RWPE1 (cell line): Measurements from ENCODE around the gene GPR107.

Experiments
- CTCF ChIA-PET: fragments of 350-600 bp; sonication (Branson Sonifier 250); formaldehyde crosslinking; extraction: SDS; loops from one replicate; lab custom pipeline; 2021; lab: Yijun Ruan, JAX
- POLR2A ChIA-PET: fragments of 400-600 bp; formaldehyde crosslinking; extraction: SDS; loops from one replicate; lab custom pipeline; 2020; ENCODE audit warnings: antibody characterized with exemption; ENCODE audit not compliant: low non-redundant PET; lab: Yijun Ruan, JAX
- DNase-seq: peaks from one replicate; pipeline ENCODE4 v3.0.0; 2012; ENCODE audit warnings: low spot score
- H3K27ac ChIP-seq: fragments of 450-650 bp; 2 replicates; pipeline ENCODE4 v1.5.1; 2017
- TF ChIP-seq, protein P1 (sequence below): fragments of 450-650 bp; conservative IDR thresholded peaks from 2 replicates; pipeline ENCODE4 v1.5.1; 2017; ENCODE audit warnings: low read depth, mild to moderate bottlenecking

The GPR107 gene

DNA sequence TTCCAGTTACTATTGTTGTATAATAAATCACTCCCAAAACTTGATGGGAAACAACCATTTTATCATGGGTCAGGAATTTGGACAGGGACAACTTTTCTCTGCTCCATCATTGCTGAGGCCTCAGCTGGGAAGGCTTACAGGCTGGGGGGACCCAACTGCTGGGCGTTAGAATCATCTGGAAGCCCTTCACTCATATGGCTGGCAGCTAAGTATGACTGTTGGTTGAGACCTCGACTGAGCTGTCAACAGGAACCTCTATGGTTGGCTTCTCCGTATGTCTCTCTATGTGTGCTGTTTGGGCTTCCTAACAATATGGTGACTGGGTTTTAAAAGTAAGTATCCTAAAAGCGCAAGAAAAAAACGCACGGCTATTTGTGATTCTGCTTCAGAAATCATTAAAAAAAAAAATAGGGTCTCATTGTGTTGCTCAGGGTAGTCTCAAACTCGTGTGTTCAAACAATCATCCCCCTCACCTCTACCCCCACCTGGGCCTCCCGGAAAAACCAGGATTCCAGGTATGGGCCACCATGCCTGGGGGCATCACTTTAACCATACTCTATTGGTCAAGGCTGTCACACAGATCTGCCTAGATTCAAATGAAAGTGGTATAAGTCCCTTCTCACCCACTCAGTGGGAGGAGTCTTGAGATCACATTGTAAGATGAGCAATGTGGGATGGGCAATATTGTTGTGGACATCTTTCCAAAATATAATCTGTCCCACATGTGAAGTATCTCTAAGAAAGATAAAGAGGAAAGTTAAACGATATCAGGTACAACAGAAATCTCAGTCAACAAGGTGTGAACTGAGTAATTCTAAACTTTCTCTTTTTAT is 26.0 kb upstream of the GPR107 start:
- POLR2A ChIA-PET: no interaction called here
- CTCF ChIA-PET: interaction anchor here (0.5 to 0.7 kb wide), 3 partner anchors 7 to 64 kb away, joined by 3 to 6 read pairs (median 3); no protein-coding TSS in a partner anchor
- TF ChIP-seq, protein P1, sequence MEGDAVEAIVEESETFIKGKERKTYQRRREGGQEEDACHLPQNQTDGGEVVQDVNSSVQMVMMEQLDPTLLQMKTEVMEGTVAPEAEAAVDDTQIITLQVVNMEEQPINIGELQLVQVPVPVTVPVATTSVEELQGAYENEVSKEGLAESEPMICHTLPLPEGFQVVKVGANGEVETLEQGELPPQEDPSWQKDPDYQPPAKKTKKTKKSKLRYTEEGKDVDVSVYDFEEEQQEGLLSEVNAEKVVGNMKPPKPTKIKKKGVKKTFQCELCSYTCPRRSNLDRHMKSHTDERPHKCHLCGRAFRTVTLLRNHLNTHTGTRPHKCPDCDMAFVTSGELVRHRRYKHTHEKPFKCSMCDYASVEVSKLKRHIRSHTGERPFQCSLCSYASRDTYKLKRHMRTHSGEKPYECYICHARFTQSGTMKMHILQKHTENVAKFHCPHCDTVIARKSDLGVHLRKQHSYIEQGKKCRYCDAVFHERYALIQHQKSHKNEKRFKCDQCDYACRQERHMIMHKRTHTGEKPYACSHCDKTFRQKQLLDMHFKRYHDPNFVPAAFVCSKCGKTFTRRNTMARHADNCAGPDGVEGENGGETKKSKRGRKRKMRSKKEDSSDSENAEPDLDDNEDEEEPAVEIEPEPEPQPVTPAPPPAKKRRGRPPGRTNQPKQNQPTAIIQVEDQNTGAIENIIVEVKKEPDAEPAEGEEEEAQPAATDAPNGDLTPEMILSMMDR: no peak
- no peak overlapping the region for H3K27ac ChIP-seq
- no peak for DNase-seq

DNA sequence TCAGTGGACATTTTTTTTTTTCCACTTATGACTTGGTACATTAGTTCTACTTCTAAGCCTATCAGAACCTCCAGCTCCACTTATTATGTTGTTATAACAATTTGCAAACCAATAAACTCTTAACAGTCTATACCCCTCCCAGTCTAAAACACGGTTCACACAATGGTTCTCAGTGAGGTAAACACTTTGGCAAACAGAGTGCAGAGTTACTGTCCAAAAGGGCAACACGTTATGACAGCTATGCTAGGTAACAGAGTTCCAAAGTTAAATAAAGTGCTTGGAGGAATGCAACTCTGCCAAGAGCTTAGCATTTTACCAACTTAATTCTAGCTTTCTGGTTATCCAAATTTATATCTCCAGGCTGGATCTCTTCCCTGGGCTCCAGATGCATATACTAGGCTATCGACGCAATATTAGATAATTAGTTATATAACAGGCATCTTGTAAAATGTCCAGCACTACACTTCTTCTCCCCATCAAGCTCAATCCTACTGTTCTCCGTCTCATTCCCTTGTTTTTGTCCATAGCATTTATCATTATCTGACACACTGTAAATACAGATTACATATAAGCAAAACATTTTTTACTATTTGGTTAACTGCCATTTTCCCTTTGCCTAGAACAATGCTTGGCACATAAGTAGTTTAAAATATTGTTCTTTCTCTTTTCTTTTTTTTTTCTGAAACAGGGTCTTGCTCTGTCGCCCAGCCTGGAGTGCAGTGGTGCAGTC is 25.0 kb upstream of the GPR107 start:
- POLR2A ChIA-PET: interaction anchor here (0.6 to 0.7 kb wide), 2 partner anchors 127 to 564 kb away, joined by 3 to 5 read pairs; no protein-coding TSS in a partner anchor
- no peak overlapping the region for H3K27ac ChIP-seq

DNA sequence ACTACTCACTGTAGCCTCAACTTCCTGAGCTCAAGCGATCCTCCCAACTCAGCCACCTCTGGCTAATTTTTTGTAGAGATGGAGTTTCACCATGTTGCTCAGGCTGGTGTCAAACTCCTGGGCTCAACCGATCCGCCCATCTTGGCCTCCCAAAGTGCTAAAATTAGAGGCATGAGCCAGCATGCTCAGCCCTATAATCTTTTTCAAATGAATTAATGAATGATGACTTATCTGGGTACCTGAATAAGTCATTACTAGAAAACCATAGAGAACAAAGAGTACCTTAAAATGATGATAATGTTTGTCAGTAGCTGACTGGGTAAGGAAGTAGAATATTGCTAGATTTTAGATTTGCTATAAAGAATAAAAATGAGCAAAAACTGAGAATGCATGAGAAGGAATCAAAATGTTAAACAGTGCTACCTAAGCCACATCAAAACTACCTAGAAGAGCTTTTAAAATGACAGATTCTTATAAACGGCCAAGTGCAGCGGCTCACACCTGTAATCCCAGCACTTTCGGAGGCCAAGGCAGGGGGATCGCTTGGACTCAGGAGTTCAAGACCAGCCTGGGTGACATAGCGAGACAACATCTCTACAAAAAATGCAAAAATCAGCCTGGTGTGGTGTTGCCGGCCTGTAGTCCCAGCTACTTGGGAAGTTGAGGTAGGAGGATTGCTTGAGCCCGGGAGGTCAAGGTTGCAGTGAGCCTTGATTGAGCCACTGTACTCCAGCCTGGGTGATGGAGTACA is 24.3 kb upstream of the GPR107 start:
- no peak for DNase-seq
- TF ChIP-seq, protein P1: no peak
- no peak overlapping the region for H3K27ac ChIP-seq
- ChIA-PET CTCF (no interaction called here), POLR2A (no interaction called here)

More for the DNA sequence above, 25.0 kb upstream of the GPR107 start:
- CTCF ChIA-PET: interaction anchor here (0.5 to 0.7 kb wide), 2 partner anchors 8 to 63 kb away, joined by 3 read pairs; no protein-coding TSS in a partner anchor
- DNase-seq: no peak
- TF ChIP-seq, protein P1: no peak

DNA sequence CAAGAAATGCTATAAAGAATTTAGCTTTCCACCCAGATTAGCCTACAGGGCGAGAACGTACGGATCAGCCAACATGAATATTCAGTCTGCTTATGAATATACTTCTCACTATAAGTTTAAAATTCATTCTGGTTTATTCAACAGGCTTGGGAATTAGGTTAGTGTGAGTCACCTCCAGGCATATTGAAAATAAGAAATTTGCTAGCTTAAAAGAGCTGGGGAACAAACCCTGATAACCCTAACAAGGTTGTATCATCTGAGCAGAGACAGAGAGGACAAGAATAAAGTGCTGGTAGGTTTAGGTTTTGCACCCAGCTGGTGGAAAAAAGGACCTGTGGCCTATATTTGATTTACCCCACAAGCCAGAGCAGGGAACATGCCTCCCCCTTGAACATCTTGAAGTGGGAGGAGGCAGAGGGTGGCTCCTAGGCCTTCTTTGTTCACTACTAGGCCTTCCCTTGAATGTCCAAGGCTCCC is 23.0 kb upstream of the GPR107 start:
- TF ChIP-seq, protein P1: no peak
- POLR2A ChIA-PET: no interaction called here
- no peak overlapping the region for H3K27ac ChIP-seq
- no peak for DNase-seq
- CTCF ChIA-PET: no interaction called here

DNA sequence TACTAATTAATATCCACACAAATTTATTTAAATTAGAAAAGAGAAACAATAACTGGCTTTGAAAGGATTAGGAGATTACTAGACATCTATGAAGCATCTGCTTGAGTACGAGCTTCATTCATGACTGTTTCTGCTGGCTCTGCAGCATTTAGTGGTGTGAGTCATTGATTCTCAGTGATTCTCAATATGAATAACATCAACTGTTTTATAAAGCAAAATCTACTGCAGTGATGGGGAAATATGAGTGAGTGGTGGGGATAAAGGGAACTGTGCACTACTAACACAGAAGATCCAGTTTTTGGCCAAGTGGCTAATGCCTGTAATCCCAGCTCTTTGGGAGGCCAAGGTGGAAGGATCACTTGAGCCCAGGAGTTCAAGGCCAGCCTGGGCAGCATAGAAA is 19.1 kb upstream of the GPR107 start:
- ChIA-PET POLR2A (no interaction called here), CTCF (interaction anchor here (0.6 kb wide), 1 partner anchor 20 kb away, joined by 4 read pairs; no protein-coding TSS in a partner anchor)
- no peak for DNase-seq
- H3K27ac ChIP-seq: no peak overlapping the region
- TF ChIP-seq, protein P1: no peak
